HG02870 (cell line): Measurements from ENCODE around the gene F5.

Source experiments
- ATAC-seq: cut with Tn5 transposase; IDR thresholded peaks from one replicate; pipeline ENCODE4 v1.9.1; 2021; ENCODE audit warnings: mild to moderate bottlenecking, moderate library complexity; ENCODE audit not compliant: unreplicated experiment

The F5 gene

GRCh38 chr1:169586395-169587255, at the start of gene F5:
TSS of gene F5 (minus strand) at chr1:169586481. CDS start at chr1:169586386, 95 bp downstream.
- peak; percentile 96 for ATAC-seq

DNA sequence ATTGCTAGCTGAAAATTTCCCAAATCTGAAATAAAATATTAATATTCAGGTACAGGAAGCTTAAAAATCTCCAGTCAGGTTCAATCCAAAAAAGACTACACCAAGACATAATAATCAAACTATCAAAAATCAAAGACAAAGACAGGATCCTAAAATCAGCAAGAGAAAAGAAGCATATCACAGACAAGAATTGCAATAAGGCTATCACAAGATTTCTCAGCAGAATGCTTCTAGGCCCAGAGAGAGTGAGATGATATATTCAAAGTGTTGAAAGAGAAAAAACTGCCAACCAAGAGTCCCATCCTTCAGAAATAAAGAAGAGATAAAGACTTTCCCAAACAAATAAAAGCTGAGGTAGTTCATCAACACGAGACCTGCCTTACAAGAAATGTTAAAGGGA, 48.6 kb upstream of the F5 start:
- no peak for ATAC-seq

DNA sequence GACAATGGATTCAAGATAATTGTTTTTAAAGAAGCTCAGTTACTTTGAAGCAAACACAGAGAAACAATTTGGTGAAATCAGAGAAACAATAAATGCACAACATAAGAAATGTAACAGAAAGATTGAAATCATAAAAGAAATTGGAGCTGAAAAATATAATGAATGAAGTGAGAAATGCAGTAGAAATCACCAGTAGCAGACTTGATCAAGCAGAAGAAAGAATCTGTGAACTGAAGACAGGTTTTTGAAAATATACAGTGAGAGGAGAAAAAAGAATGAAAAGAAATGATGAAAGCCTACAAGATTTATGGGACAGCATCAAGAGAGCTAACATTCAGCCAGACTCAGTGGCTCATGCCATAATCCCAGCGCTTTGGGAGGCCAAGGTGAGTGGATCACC, 47.9 kb upstream of the F5 start:
- ATAC-seq: no peak

DNA sequence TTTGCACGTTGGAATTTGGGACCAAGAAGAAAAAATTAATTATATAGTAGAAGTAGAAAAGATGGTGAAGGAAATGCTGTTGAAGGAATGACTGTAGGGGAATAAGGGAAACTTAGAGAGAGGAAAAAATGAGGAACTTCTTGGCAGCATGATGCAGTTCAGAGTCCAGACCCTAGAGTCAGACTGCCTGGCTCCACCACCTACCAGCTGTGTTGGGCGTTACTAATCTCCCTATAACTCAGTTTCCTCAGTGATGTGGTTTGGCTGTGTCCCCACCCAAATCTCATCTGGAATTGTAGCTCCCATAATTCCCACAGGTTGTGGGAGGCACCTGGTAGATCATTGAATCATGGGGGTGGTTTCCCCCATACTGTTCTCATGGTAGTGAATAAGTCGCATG, 45.0 kb upstream of the F5 start:
- ATAC-seq: no peak

- ATAC-seq: no peak
Observed at GRCh38 chr1:169630006-169630405, 43.7 kb upstream of the F5 start, which contains the start of gene SELP. TSS of gene SELP (minus strand) at chr1:169630124. CDS start at chr1:169630074, 50 bp downstream.

DNA sequence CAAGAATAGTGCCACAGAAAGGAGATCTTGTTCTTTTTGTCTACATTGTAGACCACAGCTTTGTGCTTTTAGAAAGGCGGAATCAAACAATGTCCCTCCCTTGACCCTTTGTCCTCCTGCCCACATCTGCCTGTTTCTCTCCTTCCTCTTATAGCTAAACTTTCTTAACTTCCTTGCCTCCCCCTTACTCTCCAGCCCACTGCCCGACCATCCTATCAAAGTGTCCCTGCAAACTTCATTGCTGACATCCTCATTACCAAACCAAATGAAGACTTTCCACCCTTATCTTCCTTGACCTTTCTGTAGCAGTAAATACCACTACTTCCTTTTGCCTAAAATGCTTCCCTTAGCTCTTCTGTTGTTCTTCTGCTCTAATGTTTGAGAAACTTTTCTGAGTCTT, 38.6 kb upstream of the F5 start:
- no peak for ATAC-seq

DNA sequence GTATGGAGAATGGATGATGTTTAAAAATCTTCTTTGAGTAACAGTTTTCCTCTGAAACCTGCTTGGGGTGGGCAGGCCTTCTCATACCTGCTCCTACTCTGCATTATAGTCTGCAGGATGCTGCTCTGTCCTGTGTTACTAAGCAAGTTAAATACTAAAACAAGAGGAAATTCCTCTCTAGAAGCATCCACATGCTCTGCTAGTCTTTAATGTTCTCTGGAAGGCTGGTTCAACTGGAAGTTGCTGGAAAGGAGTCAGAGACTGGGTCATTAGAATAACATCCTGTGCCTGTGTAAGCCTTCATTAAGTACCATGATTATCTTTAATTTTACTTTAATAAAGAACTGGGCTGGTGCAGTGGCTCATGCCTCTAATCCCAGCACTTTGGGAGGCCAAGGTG, 37.8 kb upstream of the F5 start:
- no peak for ATAC-seq

DNA sequence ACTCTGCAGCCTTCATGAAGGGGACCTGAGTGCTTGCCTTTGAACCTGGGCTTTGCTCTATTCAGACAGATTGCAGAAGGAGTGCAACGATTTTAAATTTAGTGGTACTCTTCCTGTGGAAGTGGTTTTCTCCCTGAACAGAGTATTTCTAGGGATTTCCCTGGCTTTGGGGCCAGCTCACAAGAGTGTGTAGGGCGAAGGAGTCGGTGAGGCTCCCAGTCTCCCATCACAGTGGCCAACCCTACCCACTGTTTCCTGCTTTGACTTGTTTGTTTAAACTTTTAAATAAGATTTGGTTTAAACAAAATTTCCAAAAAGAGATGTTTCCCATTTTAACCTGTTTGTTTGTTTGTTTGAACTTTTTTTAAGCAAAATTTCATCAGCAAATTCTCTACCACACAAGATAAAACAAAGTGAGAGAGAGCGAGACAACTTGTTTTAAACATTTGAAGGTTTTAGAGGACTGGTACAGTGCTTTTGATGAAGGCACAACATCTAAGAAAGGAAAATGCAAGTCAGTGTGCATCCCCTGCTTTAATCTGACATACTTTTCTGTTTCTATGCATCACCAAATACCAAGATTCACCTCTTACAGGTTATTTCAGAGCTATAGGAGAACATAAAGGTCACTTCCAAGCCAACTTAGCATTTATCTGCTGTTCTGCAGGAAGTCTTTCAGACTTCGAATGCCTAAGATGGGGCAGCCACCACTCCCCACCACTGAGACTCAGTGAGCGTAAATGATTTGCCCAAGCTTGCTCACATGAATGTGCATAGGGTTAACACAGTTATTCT, 37.0 kb upstream of the F5 start:
- no peak for ATAC-seq

- no peak for ATAC-seq
Observed at GRCh38 chr1:169620565-169620964, 34.3 kb upstream of the F5 start.

GRCh38 chr1:169618367-169618766, 32.1 kb upstream of the F5 start:
- no peak for ATAC-seq

GRCh38 chr1:169615803-169616202, 29.5 kb upstream of the F5 start:
- no peak for ATAC-seq

DNA sequence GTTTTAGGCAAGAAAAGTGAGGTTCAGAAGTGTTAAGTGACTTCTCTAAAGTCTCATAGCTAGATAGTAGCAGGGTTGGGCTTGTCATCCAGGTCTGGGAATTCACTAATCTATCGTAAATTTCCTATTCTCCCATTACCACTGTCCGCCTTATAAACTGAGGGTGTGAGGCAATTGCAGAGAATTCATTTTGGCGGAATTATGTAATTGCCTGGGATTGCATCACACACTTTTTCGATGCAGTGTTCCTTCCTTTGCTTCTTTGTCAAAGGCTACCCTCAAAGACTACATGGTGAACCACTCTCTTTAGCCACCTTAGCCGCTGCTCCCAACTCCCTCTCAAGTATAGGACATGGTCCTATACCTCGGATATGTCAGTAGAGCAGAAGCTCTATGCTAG, 24.6 kb upstream of the F5 start:
- ATAC-seq: no peak

- ATAC-seq: no peak
Observed at GRCh38 chr1:169610108-169610507, 23.8 kb upstream of the F5 start.

DNA sequence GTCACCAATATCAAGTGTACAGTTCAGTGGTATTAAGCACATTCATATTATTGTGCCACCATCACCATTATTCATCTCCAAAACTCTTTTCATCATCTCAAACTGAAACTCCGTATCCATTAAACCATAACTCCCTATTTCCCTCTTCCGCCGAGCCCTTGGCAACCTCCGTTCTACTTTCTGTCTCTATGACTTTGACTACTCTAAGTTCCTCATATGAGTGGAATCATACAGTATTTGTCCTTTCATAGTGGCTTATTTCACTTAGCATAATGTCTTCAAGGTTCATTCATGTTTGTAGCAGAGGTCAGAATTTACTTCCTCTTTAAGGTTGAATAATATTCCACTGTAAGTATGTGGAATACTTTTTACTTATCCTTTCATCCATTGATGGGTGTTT, 21.9 kb upstream of the F5 start:
- no peak for ATAC-seq

DNA sequence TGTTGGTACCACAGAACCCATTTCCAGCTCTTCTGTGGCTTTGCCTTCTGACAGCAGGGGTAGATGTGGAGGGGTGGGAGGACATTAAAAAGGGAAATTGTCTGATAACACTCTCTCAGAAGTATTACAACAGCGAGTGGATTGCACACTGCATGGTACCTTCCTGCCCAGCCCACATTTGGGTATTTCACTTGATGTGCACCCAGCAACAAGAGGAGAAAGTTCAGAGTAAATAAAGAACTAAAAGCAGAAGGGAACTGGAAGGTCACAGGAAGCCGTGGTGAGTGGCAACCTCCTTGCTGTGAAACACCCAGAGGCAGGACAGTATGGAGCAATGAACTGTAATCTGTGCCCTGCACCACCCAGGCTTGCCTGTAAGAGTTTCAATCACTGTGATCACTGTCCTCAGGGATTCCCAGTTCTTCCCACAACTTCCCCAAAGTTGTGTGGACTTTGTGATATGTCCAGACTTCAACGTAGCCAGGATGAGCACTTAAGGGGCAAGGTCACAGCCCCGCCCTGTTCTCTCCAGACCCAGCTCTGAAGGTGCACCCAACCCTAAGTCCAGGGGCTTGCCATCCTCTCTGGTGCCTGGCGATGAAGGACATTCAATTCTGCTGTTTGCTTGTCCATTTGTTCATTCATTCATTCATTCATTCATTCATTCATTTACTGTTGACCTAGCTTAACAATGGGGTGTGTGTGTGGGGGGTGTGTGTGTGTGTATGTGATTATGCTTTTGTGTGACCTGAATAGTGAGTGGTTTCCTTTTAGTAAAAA, 18.7 kb upstream of the F5 start:
- ATAC-seq: no peak

GRCh38 chr1:169601096-169601881, 15.0 kb upstream of the F5 start:
- ATAC-seq: no peak

GRCh38 chr1:169595764-169596711, 9.8 kb upstream of the F5 start:
- no peak for ATAC-seq

DNA sequence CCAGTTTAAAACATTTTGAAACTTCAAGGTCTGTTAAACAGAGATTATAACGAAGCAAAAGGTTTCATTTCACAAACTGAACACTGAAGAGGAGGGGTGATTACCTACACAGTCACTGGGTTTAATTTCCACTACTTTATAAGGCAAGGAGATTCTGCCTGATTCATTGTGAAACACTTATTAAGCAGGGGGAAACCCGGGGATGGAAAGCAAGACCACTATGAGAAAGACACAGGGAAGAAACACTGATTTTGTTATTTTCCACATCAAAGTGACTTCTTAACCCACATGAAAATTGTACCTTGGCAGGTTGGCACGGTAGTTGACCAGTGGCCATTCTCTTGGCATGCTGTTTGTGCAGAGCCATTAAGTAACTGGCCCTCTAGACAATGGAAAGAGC, 8.1 kb upstream of the F5 start:
- peak; percentile 85 for ATAC-seq

DNA sequence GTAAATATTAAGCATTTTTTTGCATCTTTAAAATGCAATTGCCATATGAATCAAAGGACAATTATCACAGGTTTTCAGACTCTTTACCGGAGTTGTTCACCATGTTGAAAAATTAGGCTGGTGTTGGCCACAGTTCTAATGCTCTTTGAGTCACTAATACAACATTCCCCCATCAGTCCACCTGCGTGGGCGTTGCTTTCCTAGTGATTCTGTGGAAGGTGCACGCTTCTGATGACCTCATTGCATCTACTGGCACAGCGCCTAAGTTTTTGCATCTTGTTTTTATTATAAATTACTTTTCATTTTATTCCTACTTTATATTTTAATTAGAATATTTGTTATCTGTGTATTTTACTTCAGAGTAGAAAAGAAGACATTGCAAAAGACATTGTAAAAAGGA, 4.7 kb upstream of the F5 start:
- no peak for ATAC-seq
